Left ventricle myocardium inferior (tissue), 1 donor: ENCODE results near the gene GSTM2. TPM values are rescaled to one million over a fixed set of nuclear protein-coding genes. Genes with fewer than 3 reads are reported as not detected.
"Not testable (repeated sequence)": the region's sequence is repeated elsewhere in the genome, so short reads cannot be mapped to it uniquely, and the experiment has no call there.

Experiments
- DNase-seq: peaks from one replicate; pipeline ENCODE4 v3.0.0-alpha.2; 2020
- H3K27ac ChIP-seq: fragments of 200-600 bp; replicated peaks from 2 replicates; pipeline ENCODE4 v1.8.0; 2021
- H3K27me3 ChIP-seq: fragments of 200-600 bp; 2 replicates; pipeline ENCODE4 v1.8.0; 2021; ENCODE audit warnings: low read depth
- H3K36me3 ChIP-seq: fragments of 200-600 bp; 2 replicates; pipeline ENCODE4 v1.8.0; 2021
- H3K4me1 ChIP-seq: fragments of 200-600 bp; 2 replicates; pipeline ENCODE4 v1.8.0; 2021
- H3K4me3 ChIP-seq: fragments of 200-600 bp; 2 replicates; pipeline ENCODE4 v1.8.0; 2021; ENCODE audit warnings: mild to moderate bottlenecking, moderate library complexity
- H3K9me3 ChIP-seq: fragments of 200-600 bp; replicated peaks from 2 replicates; pipeline ENCODE4 v1.8.0; 2021
- intact Hi-C: fragments of 100-400 bp; cut with micrococcal nuclease; formaldehyde crosslinking; loops from one replicate; pipeline ENCODE4 v1.11.0; 2022
- total RNA-seq: library from RNA; stranded (reverse); fragmentation: NEBNext Ultra II Directional; extraction: Animal tissue kit (Norgen Biotek cat#: 25700); gene quantifications from one replicate; pipeline ENCODE4 v1.2.1, GENCODE V29; 2021
- TF ChIP-seq, protein P1 (sequence below): fragments of 200-600 bp; IDR thresholded peaks from 2 replicates; pipeline ENCODE4 v1.8.0; 2021; ENCODE audit warnings: antibody characterized with exemption, mild to moderate bottlenecking, borderline replicate concordance
- donor health status: DM: no; HTN: yes; CAD: no; lungs with severe emphysema.

The GSTM2 gene
- total RNA-seq, 1 donor from 2014 or later: 67.3 TPM

DNA sequence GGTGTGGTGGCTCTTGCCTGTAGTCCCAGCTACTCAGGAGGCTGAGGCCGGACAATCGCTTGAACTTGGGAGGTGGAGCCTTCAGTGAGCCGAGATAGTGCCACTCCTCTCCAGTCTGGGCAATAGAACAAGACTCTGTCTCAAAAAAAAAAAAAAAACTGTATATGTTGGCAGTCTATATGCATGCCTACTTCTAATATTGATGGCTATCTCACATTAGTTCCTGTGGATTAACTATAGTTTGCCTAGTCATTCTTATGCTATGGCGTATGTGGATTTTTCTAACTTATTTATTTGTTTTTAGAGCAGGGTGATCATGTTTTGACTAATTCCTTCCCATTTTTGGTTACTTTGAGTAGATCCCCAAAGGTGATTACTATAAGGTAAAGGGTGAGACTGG is 29.2 kb downstream of the GSTM2 start:
- Histone ChIP-seq H3K27me3 (no peaks in the 10 kb centered on the region), H3K36me3 (no peaks in the 10 kb centered on the region), H3K4me3 (no peak overlapping the region), H3K9me3 (no peaks in the 10 kb centered on the region), H3K27ac (no peak overlapping the region), H3K4me1 (no peaks in the 10 kb centered on the region)
- TF ChIP-seq, protein P1, sequence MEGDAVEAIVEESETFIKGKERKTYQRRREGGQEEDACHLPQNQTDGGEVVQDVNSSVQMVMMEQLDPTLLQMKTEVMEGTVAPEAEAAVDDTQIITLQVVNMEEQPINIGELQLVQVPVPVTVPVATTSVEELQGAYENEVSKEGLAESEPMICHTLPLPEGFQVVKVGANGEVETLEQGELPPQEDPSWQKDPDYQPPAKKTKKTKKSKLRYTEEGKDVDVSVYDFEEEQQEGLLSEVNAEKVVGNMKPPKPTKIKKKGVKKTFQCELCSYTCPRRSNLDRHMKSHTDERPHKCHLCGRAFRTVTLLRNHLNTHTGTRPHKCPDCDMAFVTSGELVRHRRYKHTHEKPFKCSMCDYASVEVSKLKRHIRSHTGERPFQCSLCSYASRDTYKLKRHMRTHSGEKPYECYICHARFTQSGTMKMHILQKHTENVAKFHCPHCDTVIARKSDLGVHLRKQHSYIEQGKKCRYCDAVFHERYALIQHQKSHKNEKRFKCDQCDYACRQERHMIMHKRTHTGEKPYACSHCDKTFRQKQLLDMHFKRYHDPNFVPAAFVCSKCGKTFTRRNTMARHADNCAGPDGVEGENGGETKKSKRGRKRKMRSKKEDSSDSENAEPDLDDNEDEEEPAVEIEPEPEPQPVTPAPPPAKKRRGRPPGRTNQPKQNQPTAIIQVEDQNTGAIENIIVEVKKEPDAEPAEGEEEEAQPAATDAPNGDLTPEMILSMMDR: no peak
- intact Hi-C loops: no loop called here
- no peak for DNase-seq

DNA sequence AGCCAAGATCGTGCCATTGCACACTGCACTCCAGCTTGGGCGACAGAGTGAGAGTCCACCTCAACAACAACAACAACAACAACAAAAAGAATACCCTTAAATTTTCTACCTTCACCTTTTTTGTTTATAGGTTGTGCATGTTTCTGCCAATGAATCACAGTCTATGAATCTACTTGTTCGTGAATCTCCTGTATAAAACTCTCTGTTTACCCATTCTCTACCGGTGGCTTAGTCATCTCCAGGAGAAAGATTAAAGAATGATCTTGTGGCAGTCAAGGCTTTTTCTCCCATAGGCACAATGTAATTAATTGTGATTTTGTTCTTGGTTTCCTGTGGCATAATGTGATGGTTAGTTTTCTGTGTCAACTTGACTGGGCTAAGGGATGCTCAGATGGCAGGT is 30.0 kb downstream of the GSTM2 start:
- H3K36me3 ChIP-seq, DNase-seq, intact Hi-C loops, H3K4me1 ChIP-seq, H3K27me3 ChIP-seq, H3K4me3 ChIP-seq, H3K27ac ChIP-seq, H3K9me3 ChIP-seq: not testable (repeated sequence)

DNA sequence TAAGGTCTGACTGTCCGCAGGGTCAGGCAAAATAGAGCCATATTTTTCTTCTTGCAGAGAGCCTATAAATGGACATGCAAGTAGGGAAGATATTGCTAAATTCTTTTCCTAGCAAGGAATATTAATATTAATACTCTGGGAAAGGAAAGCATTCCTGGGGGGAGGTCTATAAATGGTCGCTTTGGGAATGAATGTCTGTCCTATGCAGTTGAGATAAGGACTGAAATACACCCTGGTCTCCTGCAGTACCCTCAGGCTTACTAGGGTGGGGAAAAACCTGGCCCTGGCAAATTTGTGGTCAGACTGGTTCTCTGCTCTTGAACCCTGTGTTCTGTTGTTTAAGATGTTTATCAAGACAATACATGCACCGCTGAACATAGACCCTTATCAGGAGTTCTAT is 35.1 kb downstream of the GSTM2 start:
- DNase-seq, H3K27ac ChIP-seq, H3K9me3 ChIP-seq, intact Hi-C loops, H3K36me3 ChIP-seq, H3K27me3 ChIP-seq, H3K4me1 ChIP-seq, H3K4me3 ChIP-seq: not testable (repeated sequence)

DNA sequence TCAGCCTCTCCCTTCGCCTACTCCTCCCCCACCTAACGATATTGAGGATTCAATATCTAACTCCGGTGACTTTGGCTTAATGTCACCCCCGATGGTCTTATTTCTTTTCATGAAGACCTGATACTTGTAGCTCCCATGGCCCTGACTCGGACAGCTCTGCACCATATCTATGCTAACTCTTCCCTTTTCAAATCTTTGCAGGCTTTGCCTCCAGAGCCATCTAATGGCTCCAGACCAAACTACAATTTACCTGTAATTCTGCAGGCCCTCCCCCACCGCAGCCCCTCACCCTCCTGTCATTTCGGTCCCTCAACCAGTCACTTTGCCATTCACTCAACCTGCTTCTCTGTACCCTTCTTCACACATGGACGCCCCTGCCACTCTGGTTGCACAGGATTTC is 36.3 kb downstream of the GSTM2 start:
- Histone ChIP-seq H3K4me3 (no peak overlapping the region), H3K27ac (no peak overlapping the region), H3K4me1 (no peaks in the 10 kb centered on the region), H3K36me3 (no peaks in the 10 kb centered on the region), H3K27me3 (no peaks in the 10 kb centered on the region), H3K9me3 (peaks cover 20% of the 10 kb centered on the region)
- TF ChIP-seq, protein P1: no peak
- intact Hi-C loops: no loop called here
- no peak for DNase-seq

DNA sequence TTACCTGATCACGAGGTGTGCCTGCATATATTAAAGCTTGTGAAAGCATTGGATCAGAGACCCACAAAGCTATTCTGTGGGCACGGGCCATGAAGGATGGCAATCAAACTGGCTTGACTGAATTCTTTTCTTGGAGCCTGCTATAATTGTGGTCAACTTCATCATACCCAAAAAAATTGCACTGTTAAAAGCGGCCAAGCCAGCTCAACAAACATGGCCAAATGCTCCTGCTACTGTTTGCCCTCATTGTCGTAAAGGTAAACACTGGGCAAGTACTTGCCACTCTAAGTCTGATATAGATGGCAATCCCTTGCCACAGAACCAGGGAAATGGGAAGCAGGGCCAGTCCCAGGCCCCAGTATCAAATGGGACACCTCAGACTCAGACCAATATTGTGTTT is 37.6 kb downstream of the GSTM2 start:
- Histone ChIP-seq H3K36me3 (no peaks in the 10 kb centered on the region), H3K27me3 (no peaks in the 10 kb centered on the region), H3K9me3 (peaks cover 27% of the 10 kb centered on the region), H3K4me1 (no peaks in the 10 kb centered on the region), H3K27ac (no peak overlapping the region), H3K4me3 (no peak overlapping the region)
- DNase-seq: no peak
- TF ChIP-seq, protein P1: no peak
- intact Hi-C loops: no loop called here

DNA sequence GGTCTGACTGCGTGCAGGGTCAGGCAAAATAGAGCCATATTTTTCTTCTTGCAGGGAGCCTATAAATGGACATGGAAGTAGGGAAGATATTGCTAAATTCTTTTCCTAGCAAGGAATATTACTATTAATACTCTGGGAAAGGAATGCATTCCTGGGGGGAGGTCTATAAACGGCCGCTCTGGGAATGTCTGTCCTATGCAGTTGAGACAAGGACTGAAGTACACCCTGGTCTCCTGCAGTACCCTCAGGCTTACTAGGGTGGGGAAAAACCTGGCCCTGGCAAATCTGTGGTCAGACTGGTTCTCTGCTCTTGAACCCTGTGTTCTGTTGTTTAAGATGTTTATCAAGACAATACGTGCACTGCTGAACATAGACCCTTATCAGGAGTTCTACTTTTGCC is 41.1 kb downstream of the GSTM2 start:
- peaks cover 18% of the 10 kb centered on the region for H3K9me3 ChIP-seq
- H3K4me1 ChIP-seq, intact Hi-C loops, H3K36me3 ChIP-seq, H3K4me3 ChIP-seq, H3K27ac ChIP-seq, DNase-seq, H3K27me3 ChIP-seq: not testable (repeated sequence)

DNA sequence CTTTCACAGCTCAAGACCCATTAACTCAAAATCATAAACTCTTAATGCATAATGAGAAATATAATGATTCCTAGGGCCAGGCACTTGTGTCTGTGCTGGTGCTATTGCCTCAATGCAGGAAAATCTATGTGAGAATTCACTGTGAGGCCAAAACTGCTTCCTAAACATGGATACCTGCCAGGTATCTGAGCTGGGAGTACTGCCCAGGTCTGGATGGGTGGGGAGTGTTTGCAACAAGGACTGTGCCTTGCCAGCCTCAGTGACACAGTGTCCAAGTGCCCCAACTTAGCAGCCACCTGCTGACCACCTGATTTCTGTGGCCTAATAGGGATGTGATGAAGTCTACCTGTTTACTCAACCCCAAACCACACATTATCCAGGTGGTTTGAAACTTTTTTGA is 42.0 kb downstream of the GSTM2 start:
- H3K27ac ChIP-seq, H3K4me1 ChIP-seq, H3K27me3 ChIP-seq, DNase-seq, intact Hi-C loops, H3K36me3 ChIP-seq, H3K4me3 ChIP-seq: not testable (repeated sequence)
- H3K9me3 ChIP-seq: peaks cover 18% of the 10 kb centered on the region

DNA sequence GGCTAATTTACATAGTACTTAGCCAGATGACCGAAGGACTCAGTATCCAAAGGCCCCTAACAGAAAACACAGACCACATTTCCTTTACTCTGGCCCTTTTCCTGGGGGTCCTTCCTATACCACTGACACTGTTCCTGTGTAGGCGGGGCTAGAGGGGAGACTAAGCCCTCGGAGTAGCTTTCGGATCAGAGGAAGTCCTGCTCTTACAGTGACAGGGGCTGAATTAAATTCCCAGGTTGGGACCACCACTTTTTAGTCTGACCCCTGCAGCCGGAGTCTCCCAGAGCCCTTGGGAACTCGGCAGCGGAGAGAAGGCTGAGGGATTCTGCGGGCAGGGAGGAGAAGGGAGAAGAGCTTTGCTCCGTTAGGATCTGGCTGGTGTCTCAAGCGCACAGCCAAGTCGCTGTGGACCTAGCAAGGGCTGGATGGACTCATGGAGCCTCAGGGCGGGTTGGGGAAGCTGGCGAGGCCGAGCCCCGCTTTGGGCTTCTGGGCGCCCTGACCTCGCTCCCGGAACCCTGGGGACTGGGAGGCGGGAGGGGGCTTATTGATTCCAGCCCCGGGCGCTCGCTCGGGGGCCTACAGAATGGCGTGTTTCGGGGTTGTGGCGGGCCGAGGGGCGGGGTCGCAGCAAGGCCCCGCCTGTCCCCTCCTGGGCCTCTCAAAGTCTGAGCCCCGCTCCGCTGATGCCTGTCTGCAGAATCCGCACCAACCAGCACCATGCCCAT is 43.9 kb downstream of the GSTM2 start, which contains the start of gene GSTM5:
Gene GSTM5, plus strand, starts transcription at position 659 of the 728 bp plus-strand sequence. Its CDS starts 62 bp downstream, at position 721.
- H3K9me3 ChIP-seq: peaks cover 18% of the 10 kb centered on the region
- peak within 1 kb of the TSS; percentile 52 for H3K27ac ChIP-seq
- H3K36me3 ChIP-seq, H3K4me1 ChIP-seq, intact Hi-C loops, H3K27me3 ChIP-seq: not testable (repeated sequence)
- H3K4me3 ChIP-seq: peak within 1 kb of the TSS; percentile 61
- peak; percentile 45 for DNase-seq
